PC-9 (cell line): Measurements from ENCODE around the gene OXSR1. TPM values are rescaled to one million over a fixed set of nuclear protein-coding genes. Genes with fewer than 3 reads are reported as not detected.
A peak's percentile ranks its signal among the peaks of the same experiment; 100 is the strongest.

Experiments
- BruUV-seq: library from RNA; stranded (reverse); fragments of 400-500 nt; replicated peaks from 2 replicates; lab custom pipeline; 2021; lab: Mats Ljungman, UMichigan
- CTCF ChIA-PET: fragments of 300-600 bp; sonication (Branson Sonifier 250); formaldehyde crosslinking; loops from one replicate; lab custom pipeline; 2022; ENCODE audit warnings: antibody characterized with exemption; lab: Charles Lee
- POLR2A ChIA-PET: fragments of 300-600 bp; sonication (Branson Sonifier 250); formaldehyde crosslinking; loops from one replicate; lab custom pipeline; 2022; ENCODE audit warnings: antibody characterized with exemption; ENCODE audit not compliant: unreplicated experiment; lab: Charles Lee
- DNase-seq, 2 experiments: peaks; one replicate each; pipeline versions ENCODE4 v3.0.0 to v3.0.0-alpha.2; 2015 to 2022; ENCODE audit warnings: mixed read lengths in 1 of 2
- H2AFZ ChIP-seq: fragments of 200-600 bp; sonication (generic); 2 replicates; pipeline ENCODE4 v1.8.1; 2017; ENCODE audit warnings: antibody characterized with exemption
- H3F3A ChIP-seq: fragments of 200-600 bp; sonication (generic); 2 replicates; pipeline ENCODE4 v1.8.1; 2017; ENCODE audit warnings: antibody characterized with exemption, mild to moderate bottlenecking, low read depth; ENCODE audit not compliant: insufficient read depth
- H3K27ac ChIP-seq: fragments of 200-600 bp; sonication (generic); 2 replicates; pipeline ENCODE4 v1.6.1; 2016; ENCODE audit warnings: mixed run types
- H3K27me3 ChIP-seq: fragments of 200-600 bp; sonication (generic); 2 replicates; pipeline ENCODE4 v1.6.1; 2016; ENCODE audit warnings: low read depth, mixed run types; ENCODE audit not compliant: insufficient read depth
- H3K36me3 ChIP-seq: fragments of 200-600 bp; sonication (generic); 2 replicates; pipeline ENCODE4 v1.6.1; 2016; ENCODE audit warnings: low read depth, mixed run types
- H3K4me1 ChIP-seq: fragments of 200-600 bp; sonication (generic); replicated peaks from 2 replicates; pipeline ENCODE4 v1.6.1; 2016; ENCODE audit warnings: mixed run types; ENCODE audit not compliant: insufficient read depth
- H3K4me2 ChIP-seq: fragments of 200-600 bp; sonication (generic); 2 replicates; pipeline ENCODE4 v1.6.1; 2017; ENCODE audit warnings: mixed run types
- H3K4me3 ChIP-seq: fragments of 200-600 bp; sonication (generic); 2 replicates; pipeline ENCODE4 v1.6.1; 2016; ENCODE audit warnings: mixed run types
- H3K79me2 ChIP-seq: fragments of 200-600 bp; sonication (generic); 2 replicates; pipeline ENCODE4 v1.6.1; 2017; ENCODE audit warnings: low read depth, mixed run types
- H3K9me2 ChIP-seq: fragments of 200-600 bp; sonication (generic); 2 replicates; pipeline ENCODE4 v1.8.1; 2017; ENCODE audit warnings: mild to moderate bottlenecking; ENCODE audit not compliant: insufficient read depth
- H3K9me3 ChIP-seq: fragments of 200-600 bp; sonication (generic); 2 replicates; pipeline ENCODE4 v1.8.1; 2016; ENCODE audit warnings: low read depth; ENCODE audit not compliant: insufficient read depth
- H4K20me1 ChIP-seq: fragments of 200-600 bp; sonication (generic); 2 replicates; pipeline ENCODE4 v1.8.1; 2017; ENCODE audit not compliant: insufficient read depth
- EZH2 ChIP-seq: fragments of 200-600 bp; sonication (generic); IDR thresholded peaks from 2 replicates; pipeline ENCODE4 v1.8.0; 2017; ENCODE audit warnings: antibody characterized with exemption, low read depth
- intact Hi-C: fragments of 100-400 bp; cut with micrococcal nuclease; formaldehyde crosslinking; loops from one replicate; pipeline ENCODE4 v1.10.0; 2022; ENCODE audit not compliant: unreplicated experiment
- total RNA-seq: library from RNA; stranded (reverse); gene quantifications from 2 replicates; pipeline ENCODE4 v1.2.3, GENCODE V29; 2021
- TF ChIP-seq, protein P1 (sequence below): fragments of 200-600 bp; sonication (generic); conservative IDR thresholded peaks from 2 replicates; pipeline ENCODE4 v1.6.1; 2017; ENCODE audit warnings: mixed run types, antibody characterized with exemption, mild to moderate bottlenecking, moderate library complexity

OXSR1 gene
- total RNA-seq, 1 experiment from 2014 or later, result 54.3 TPM

DNA sequence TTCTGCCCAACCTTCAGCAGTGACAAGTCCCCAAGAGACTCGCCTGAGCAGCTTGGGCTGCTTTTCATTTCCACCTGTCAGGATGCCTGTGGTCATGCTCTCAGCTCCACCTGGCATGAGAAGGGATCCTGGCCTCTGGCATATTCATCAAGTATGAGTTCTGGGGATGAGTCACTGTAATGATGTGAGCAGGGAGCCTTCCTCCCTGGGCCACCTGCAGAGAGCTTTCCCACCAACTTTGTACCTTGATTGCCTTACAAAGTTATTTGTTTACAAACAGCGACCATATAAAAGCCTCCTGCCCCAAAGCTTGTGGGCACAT is 23.4 kb upstream of the OXSR1 start:
- Histone ChIP-seq H2AFZ (no peak overlapping the region), H3K9me2 (no peaks in the 10 kb centered on the region), H3K27me3 (no peaks in the 10 kb centered on the region), H3K79me2 (peaks cover 13% of the 10 kb centered on the region), H3K27ac (peak overlapping the region; percentile 56), H3K4me1 (peaks cover 40% of the 10 kb centered on the region), H4K20me1 (no peaks in the 10 kb centered on the region), H3K9me3 (peaks cover 6% of the 10 kb centered on the region; the same call in 1 of the 2 replicates), H3K4me2 (peak overlapping the region; percentile 58), H3K4me3 (no peak overlapping the region), H3K36me3 (no peaks in the 10 kb centered on the region), H3F3A (peaks cover 31% of the 10 kb centered on the region; the same call in 1 of the 2 replicates)
- DNase-seq, result peak; percentile 74 to 94
- TF ChIP-seq, protein P1, sequence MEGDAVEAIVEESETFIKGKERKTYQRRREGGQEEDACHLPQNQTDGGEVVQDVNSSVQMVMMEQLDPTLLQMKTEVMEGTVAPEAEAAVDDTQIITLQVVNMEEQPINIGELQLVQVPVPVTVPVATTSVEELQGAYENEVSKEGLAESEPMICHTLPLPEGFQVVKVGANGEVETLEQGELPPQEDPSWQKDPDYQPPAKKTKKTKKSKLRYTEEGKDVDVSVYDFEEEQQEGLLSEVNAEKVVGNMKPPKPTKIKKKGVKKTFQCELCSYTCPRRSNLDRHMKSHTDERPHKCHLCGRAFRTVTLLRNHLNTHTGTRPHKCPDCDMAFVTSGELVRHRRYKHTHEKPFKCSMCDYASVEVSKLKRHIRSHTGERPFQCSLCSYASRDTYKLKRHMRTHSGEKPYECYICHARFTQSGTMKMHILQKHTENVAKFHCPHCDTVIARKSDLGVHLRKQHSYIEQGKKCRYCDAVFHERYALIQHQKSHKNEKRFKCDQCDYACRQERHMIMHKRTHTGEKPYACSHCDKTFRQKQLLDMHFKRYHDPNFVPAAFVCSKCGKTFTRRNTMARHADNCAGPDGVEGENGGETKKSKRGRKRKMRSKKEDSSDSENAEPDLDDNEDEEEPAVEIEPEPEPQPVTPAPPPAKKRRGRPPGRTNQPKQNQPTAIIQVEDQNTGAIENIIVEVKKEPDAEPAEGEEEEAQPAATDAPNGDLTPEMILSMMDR, result no peak
- no peak for TF ChIP-seq EZH2
- ChIA-PET POLR2A (interaction anchor here (0.6 to 0.7 kb wide), 3 partner anchors 8 to 1036 kb away, joined by 3 to 6 read pairs (median 4); partner anchors contain the start of gene OXSR1), CTCF (interaction anchor here (0.7 kb wide), 1 partner anchor 22 kb away, joined by 5 read pairs; no protein-coding TSS in a partner anchor)
- intact Hi-C loops, result loop anchor here (1.0 kb wide), 1 partner anchor 10 kb away; no protein-coding TSS in a partner anchor
- no TSS peak for BruUV-seq

DNA sequence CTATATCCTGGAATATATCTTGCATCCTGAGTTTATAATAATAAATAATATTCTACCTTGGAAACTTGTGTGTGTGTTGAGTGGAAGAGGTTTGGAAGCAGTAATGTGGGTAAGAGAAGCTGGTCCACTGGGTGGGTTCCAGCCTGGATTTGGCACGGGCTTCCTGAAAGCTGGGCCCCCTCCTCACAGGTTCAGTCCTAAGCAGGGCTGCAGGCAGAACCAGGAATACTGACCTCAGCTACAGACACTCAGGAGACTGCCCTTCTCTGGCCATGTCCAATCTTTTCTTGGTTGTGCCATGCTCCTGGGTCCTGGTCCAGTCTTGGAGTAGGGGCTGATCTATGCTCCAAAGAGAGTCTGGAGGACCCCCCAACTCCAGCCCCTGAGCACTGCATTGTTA is 22.4 kb upstream of the OXSR1 start:
- BruUV-seq, result no TSS peak
- peaks cover 12% of the 10 kb centered on the region; the same call in 1 of the 2 replicates for H3K9me3 ChIP-seq
- no peaks in the 10 kb centered on the region for H3K27me3 ChIP-seq
- H3K79me2 ChIP-seq, result peaks cover 13% of the 10 kb centered on the region
- intact Hi-C loops, result loop anchor here (1.0 kb wide), 1 partner anchor 9 kb away; no protein-coding TSS in a partner anchor
- no peak for DNase-seq
- ChIA-PET CTCF (no interaction called here), POLR2A (no interaction called here)
- H3K27ac ChIP-seq, result no peak overlapping the region
- no peaks in the 10 kb centered on the region for H4K20me1 ChIP-seq
- H3K36me3 ChIP-seq, result no peaks in the 10 kb centered on the region
- no peak overlapping the region for H2AFZ ChIP-seq
- no peaks in the 10 kb centered on the region for H3K9me2 ChIP-seq
- TF ChIP-seq EZH2, result no peak
- TF ChIP-seq, protein P1, result no peak
- peaks cover 24% of the 10 kb centered on the region; the same call in 1 of the 2 replicates for H3F3A ChIP-seq
- no peak overlapping the region for H3K4me3 ChIP-seq
- H3K4me1 ChIP-seq, result peaks cover 35% of the 10 kb centered on the region
- H3K4me2 ChIP-seq, result no peak overlapping the region

DNA sequence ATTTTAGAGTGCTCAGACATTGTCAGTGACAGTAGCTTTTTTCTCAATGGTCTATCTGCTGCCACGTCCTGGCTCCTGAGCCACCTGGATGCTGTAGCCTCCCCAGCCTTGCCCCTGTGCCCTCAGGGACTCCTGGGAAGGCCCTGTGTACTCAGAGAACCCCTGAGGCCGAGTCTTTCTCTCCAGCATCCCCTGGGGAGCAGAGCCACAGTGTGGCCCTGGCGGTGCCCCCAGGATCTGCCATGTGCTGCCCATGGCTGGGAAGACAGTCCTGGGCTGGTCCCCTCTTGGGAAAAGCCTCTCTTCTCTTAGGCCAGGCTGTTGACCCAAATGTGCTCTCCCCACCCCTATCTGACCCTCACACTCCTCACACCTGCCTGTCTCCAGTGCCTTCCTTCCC is 21.8 kb upstream of the OXSR1 start:
- CTCF ChIA-PET, result no interaction called here
- TF ChIP-seq, protein P1, result no peak
- TF ChIP-seq EZH2, result no peak
- POLR2A ChIA-PET, result no interaction called here

More for the DNA sequence above, 21.8 kb upstream of the OXSR1 start:
- intact Hi-C loops, result no loop called here
- H3K79me2 ChIP-seq, result peaks cover 13% of the 10 kb centered on the region
- peaks cover 12% of the 10 kb centered on the region; the same call in 1 of the 2 replicates for H3K9me3 ChIP-seq
- no peaks in the 10 kb centered on the region for H3K27me3 ChIP-seq
- peaks cover 32% of the 10 kb centered on the region for H3K4me1 ChIP-seq
- H3K4me3 ChIP-seq, result no peak overlapping the region
- H3F3A ChIP-seq, result peaks cover 22% of the 10 kb centered on the region; the same call in 1 of the 2 replicates
- no peaks in the 10 kb centered on the region for H3K36me3 ChIP-seq
- BruUV-seq, result no TSS peak
- H3K4me2 ChIP-seq, result no peak overlapping the region
- H4K20me1 ChIP-seq, result no peaks in the 10 kb centered on the region
- H2AFZ ChIP-seq, result no peak overlapping the region
- H3K27ac ChIP-seq, result no peak overlapping the region
- no peak for DNase-seq
- H3K9me2 ChIP-seq, result no peaks in the 10 kb centered on the region
